GM12878 (cell line): Measurements from ENCODE around the gene IQGAP2. TPM values are rescaled to one million over a fixed set of nuclear protein-coding genes. Genes with fewer than 3 reads are reported as not detected.

Experiments used
- CBX3 ChIP-seq: fragments of 200-600 bp; sonication (generic); IDR thresholded peaks from 2 replicates; pipeline ENCODE4 v1.6.1; 2016; ENCODE audit warnings: low read depth, borderline replicate concordance
- CBX5 ChIP-seq: sonication (generic); IDR thresholded peaks from 2 replicates; pipeline ENCODE4 v1.6.1; 2016; ENCODE audit warnings: low read depth, moderate library complexity, mild to moderate bottlenecking, inconsistent platforms
- CREM ChIP-seq: IDR thresholded peaks from 2 replicates; pipeline ENCODE4 v1.6.1; 2014; ENCODE audit warnings: antibody characterized with exemption, low read depth
- ZBTB40 ChIP-seq: fragments of 450-650 bp; IDR thresholded peaks from 2 replicates; pipeline ENCODE4 v1.6.1; 2016; ENCODE audit warnings: mild to moderate bottlenecking, moderate library complexity, borderline replicate concordance
- polyA plus RNA-seq, 11 experiments: library from polyadenylated mRNA; depleted of rRNA in 4 of 11; unstranded in 6 of 11; stranded (reverse) in 5 of 11; fragments of >200 nt; fragmentation: Nextera tagmentation in 4 of 11; fragmentation: Illumina TruSeq in 1 of 11; extraction: Ambion mirVana in 4 of 11; extraction: Trizol in 1 of 11; gene quantifications; 1 replicate in 1 of 11; 2 replicates in 10 of 11; pipeline versions ENCODE4 v1.2.1 to v1.2.3, GENCODE V29; 2011 to 2016; ENCODE audit warnings: inconsistent platforms in 2 of 11, missing spikeins in 2 of 11, low read depth in 1 of 11
- total RNA-seq, 4 experiments: library from RNA; depleted of rRNA in 3 of 4; stranded (reverse); fragments of >200 nt in 3 of 4; fragmentation: Illumina TruSeq in 1 of 4; extraction: Trizol in 1 of 4; gene quantifications; 2 replicates each; pipeline versions ENCODE4 v1.2.1 to v1.2.3, GENCODE V29; 2013 to 2021
- TF ChIP-seq, protein P1 (sequence below): IDR thresholded peaks from 2 replicates; pipeline ENCODE4 v1.6.1; 2012; ENCODE audit warnings: low read depth, low read length, improper control_type of control experiment

IQGAP2 gene
- total and polyA plus RNA-seq, 10 of the 15 experiments (the other 5 are each of a cell fraction or from before 2014, with no cell fraction given): 14.5 to 41.4 (median 21.8) TPM

GRCh38 chr5:76560952-76561891, 158.1 kb downstream of the IQGAP2 start (continued):
- TF ChIP-seq CBX3 (no peak), ZBTB40 (no peak), CBX5 (no peak), CREM (no peak)
- TF ChIP-seq, protein P1, sequence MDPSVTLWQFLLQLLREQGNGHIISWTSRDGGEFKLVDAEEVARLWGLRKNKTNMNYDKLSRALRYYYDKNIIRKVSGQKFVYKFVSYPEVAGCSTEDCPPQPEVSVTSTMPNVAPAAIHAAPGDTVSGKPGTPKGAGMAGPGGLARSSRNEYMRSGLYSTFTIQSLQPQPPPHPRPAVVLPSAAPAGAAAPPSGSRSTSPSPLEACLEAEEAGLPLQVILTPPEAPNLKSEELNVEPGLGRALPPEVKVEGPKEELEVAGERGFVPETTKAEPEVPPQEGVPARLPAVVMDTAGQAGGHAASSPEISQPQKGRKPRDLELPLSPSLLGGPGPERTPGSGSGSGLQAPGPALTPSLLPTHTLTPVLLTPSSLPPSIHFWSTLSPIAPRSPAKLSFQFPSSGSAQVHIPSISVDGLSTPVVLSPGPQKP: no peak
